HepG2 (cell line): ENCODE measurements around the gene EYA3. TPM values are rescaled to one million over a fixed set of nuclear protein-coding genes. Genes with fewer than 3 reads are reported as not detected.

ENCODE experiments used
- ATAC-seq: fragments of 200-7000 bp; cut with Tn5 transposase; 3 replicates; pipeline ENCODE4 v1.9.1; 2020; ENCODE audit warnings: mild to moderate bottlenecking, moderate library complexity
- BruUV-seq: library from RNA; stranded (reverse); fragments of 400-500 nt; replicated peaks from 2 replicates; lab custom pipeline; 2021; lab: Mats Ljungman, UMichigan
- CTCF ChIA-PET: fragments of 300-600 bp; formaldehyde crosslinking; extraction: SDS; loops from one replicate; lab custom pipeline; 2021; ENCODE audit warnings: low total read pairs, inconsistent platforms, low intra/inter-chr PET ratio; lab: Yijun Ruan, JAX
- POLR2A ChIA-PET: fragments of 350-600 bp; sonication (Branson Sonifier 250); formaldehyde crosslinking; loops from one replicate; lab custom pipeline; 2020; ENCODE audit warnings: antibody characterized with exemption, inconsistent platforms; lab: Yijun Ruan, JAX
- DNase-seq: peaks from one replicate; pipeline ENCODE4 v3.0.0-alpha.2; 2015; ENCODE audit warnings: low spot score
- FAIRE-seq: peaks from 3 replicates; lab custom pipeline; 2011; peaks lifted over from hg19 to GRCh38; lab: Jason Lieb, UNC
- H2AFZ ChIP-seq: one replicate; pipeline ENCODE4 v1.6.1; 2011; ENCODE audit warnings: low read length, inconsistent platforms
- H3K27ac ChIP-seq: fragments of 300-600 bp; 3 replicates; pipeline ENCODE4 v1.8.0; 2011; ENCODE audit warnings: mixed run types, mild to moderate bottlenecking, mixed read lengths, low read length, inconsistent platforms; ENCODE audit not compliant: insufficient read depth; ENCODE audit errors: extremely low read length
- H3K27me3 ChIP-seq, 2 experiments: fragments of 200-600 bp in 1 of 2; 2 replicates in 1 of 2; 3 replicates in 1 of 2; pipeline versions ENCODE4 v1.6.0 to v1.8.0; 2011; ENCODE audit warnings: low read length in 2 of 2, mild to moderate bottlenecking in 2 of 2, moderate library complexity in 2 of 2, inconsistent platforms in 1 of 2; ENCODE audit not compliant: insufficient read depth in 2 of 2, control insufficient read depth in 1 of 2
- H3K36me3 ChIP-seq, 2 experiments: fragments of 200-600 bp in 1 of 2; replicated peaks in 1 of 2; 2 replicates in 1 of 2; 3 replicates in 1 of 2; pipeline versions ENCODE4 v1.5.1 to v1.8.0; 2011; ENCODE audit warnings: low read length in 2 of 2, inconsistent platforms in 1 of 2; ENCODE audit not compliant: insufficient read depth in 2 of 2, control insufficient read depth in 1 of 2
- H3K4me1 ChIP-seq: 2 replicates; pipeline ENCODE4 v1.5.1; 2012; ENCODE audit warnings: low read length, inconsistent platforms; ENCODE audit not compliant: insufficient read depth
- H3K4me2 ChIP-seq: 2 replicates; pipeline ENCODE4 v1.6.0; 2011; ENCODE audit warnings: low read depth, low read length, inconsistent platforms
- H3K4me3 ChIP-seq, 3 experiments: fragments of 200-600 bp in 1 of 3; sonication (generic), shearing (Covaris generic) in 1 of 3; replicated peaks in 1 of 3; 2 replicates each; pipeline ENCODE4 v1.5.1; 2011 to 2016; ENCODE audit warnings: low read length in 3 of 3, inconsistent platforms in 2 of 3, low read depth in 2 of 3, mild to moderate bottlenecking in 2 of 3, control low read depth in 1 of 3, mixed read lengths in 1 of 3; ENCODE audit not compliant: insufficient read depth in 1 of 3
- H3K79me2 ChIP-seq: one replicate; pipeline ENCODE4 v1.6.1; 2011; ENCODE audit warnings: low read length, inconsistent platforms; ENCODE audit not compliant: insufficient read depth
- H3K9ac ChIP-seq: 2 replicates; pipeline ENCODE4 v1.6.0; 2011; ENCODE audit warnings: mild to moderate bottlenecking, low read depth, low read length, inconsistent platforms; ENCODE audit not compliant: insufficient read depth
- H3K9me3 ChIP-seq: 2 replicates; pipeline ENCODE4 v1.5.1; 2012; ENCODE audit warnings: mild to moderate bottlenecking, low read length
- H4K20me1 ChIP-seq: 2 replicates; pipeline ENCODE4 v1.6.0; 2011; ENCODE audit warnings: inconsistent platforms, mild to moderate bottlenecking, low read length, moderate library complexity; ENCODE audit not compliant: insufficient read depth
- HNRNPLL ChIP-seq: fragments of 200-400 bp; formaldehyde crosslinking; IDR thresholded peaks from 2 replicates; pipeline ENCODE4 v1.6.1; 2017; ENCODE audit warnings: mild to moderate bottlenecking, low read depth, low read length; ENCODE audit not compliant: poor library complexity, severe bottlenecking
- NFE2 ChIP-seq: sonication (generic); formaldehyde crosslinking; IDR thresholded peaks from 2 replicates; pipeline ENCODE4 v1.4.0; 2020; ENCODE audit warnings: missing genetic modification reagents
- NFE2L1 ChIP-seq: sonication (generic); formaldehyde crosslinking; IDR thresholded peaks from 2 replicates; pipeline ENCODE4 v1.4.0; 2020; ENCODE audit warnings: missing genetic modification reagents, mild to moderate bottlenecking, borderline replicate concordance
- SIX1 ChIP-seq: sonication (generic); formaldehyde crosslinking; IDR thresholded peaks from 2 replicates; pipeline ENCODE4 v1.4.0; 2020; ENCODE audit warnings: missing genetic modification reagents, borderline replicate concordance
- SMAD1 ChIP-seq: sonication (generic); formaldehyde crosslinking; IDR thresholded peaks from 2 replicates; pipeline ENCODE4 v1.4.0; 2020; ENCODE audit warnings: missing genetic modification reagents, low read depth, mild to moderate bottlenecking, borderline replicate concordance
- THRA ChIP-seq: sonication (generic); formaldehyde crosslinking; IDR thresholded peaks from 2 replicates; pipeline ENCODE4 v1.4.0; 2020; ENCODE audit warnings: missing genetic modification reagents, borderline replicate concordance
- ZBTB33 ChIP-seq: sonication (generic); formaldehyde crosslinking; IDR thresholded peaks from 2 replicates; pipeline ENCODE4 v1.4.0; 2020; ENCODE audit warnings: missing genetic modification reagents
- ZNF230 ChIP-seq: sonication (generic); formaldehyde crosslinking; IDR thresholded peaks from 2 replicates; pipeline ENCODE4 v1.4.0; 2020; ENCODE audit warnings: mild to moderate bottlenecking, missing genetic modification reagents
- ZNF431 ChIP-seq: sonication (generic); formaldehyde crosslinking; IDR thresholded peaks from 2 replicates; pipeline ENCODE4 v1.9.0; 2022; ENCODE audit warnings: missing genetic modification reagents, low read depth, mild to moderate bottlenecking, borderline replicate concordance
- ZNF432 ChIP-seq: sonication (generic); formaldehyde crosslinking; IDR thresholded peaks from 2 replicates; pipeline ENCODE4 v1.5.0; 2020; ENCODE audit warnings: missing genetic modification reagents, mild to moderate bottlenecking, borderline replicate concordance
- ZNF546 ChIP-seq: sonication (generic); formaldehyde crosslinking; conservative IDR thresholded peaks from 2 replicates; pipeline ENCODE4 v1.8.1; 2023; ENCODE audit warnings: mild to moderate bottlenecking, missing genetic modification reagents
- ZNF746 ChIP-seq: sonication (generic); formaldehyde crosslinking; IDR thresholded peaks from 2 replicates; pipeline ENCODE4 v1.8.0; 2022; ENCODE audit warnings: mild to moderate bottlenecking, missing genetic modification reagents
- WGBS: methylation state at CpG from one replicate; pipeline ENCODE4 v1.1.6; 2017; ENCODE audit warnings: low lambda C conversion rate; 5-methylcytosine and 5-hydroxymethylcytosine counted together
- in situ Hi-C: cut with HindIII; loops from 2 replicates; pipeline ENCODE4 v1.10.0; 2017; ENCODE audit warnings: low pct_unique_long_range_greater_than_20kb; ENCODE audit not compliant: extremely low pct_ligation_motif_present
- intact Hi-C: fragments of 100-400 bp; cut with micrococcal nuclease; formaldehyde crosslinking; loops from one replicate; pipeline ENCODE4 v1.10.0; 2022; ENCODE audit not compliant: unreplicated experiment
- polyA plus RNA-seq, 8 experiments: library from polyadenylated mRNA; depleted of rRNA in 3 of 8; stranded (reverse) in 7 of 8; unstranded in 1 of 8; fragments of >200 nt; fragmentation: Illumina TruSeq in 4 of 8; extraction: Trizol in 4 of 8; gene quantifications; 2 replicates each; pipeline versions ENCODE4 v1.2.1 to v1.2.3, GENCODE V29; 2011 to 2016; ENCODE audit warnings: low read depth in 4 of 8, missing spikeins in 1 of 8, mixed read lengths in 1 of 8; ENCODE audit not compliant: insufficient read depth in 1 of 8
- total RNA-seq, 5 experiments: library from RNA; depleted of rRNA; stranded (reverse); fragments of >200 nt; fragmentation: Illumina TruSeq; extraction: Trizol; gene quantifications; 2 replicates each; pipeline ENCODE4 v1.2.3, GENCODE V29; 2016; ENCODE audit warnings: low read depth in 1 of 5
- TF ChIP-seq, protein P1 (sequence below): sonication (generic); formaldehyde crosslinking; IDR thresholded peaks from 2 replicates; pipeline ENCODE4 v1.9.0; 2021; ENCODE audit warnings: missing genetic modification reagents, borderline replicate concordance

The EYA3 gene
- total and polyA plus RNA-seq, 2 of the 13 experiments (the other 11 are each of a cell fraction or from before 2014, with no cell fraction given): 13.9 to 19.7 TPM

- no peak for DNase-seq
- no peaks in the 10 kb centered on the region for H3K27me3 ChIP-seq
- no peak overlapping the region for H3K9ac ChIP-seq
- ChIA-PET CTCF (no interaction called here), POLR2A (no interaction called here)
- no TSS peak for BruUV-seq
- in situ Hi-C loops: no loop called here
- no peak for FAIRE-seq
- no peak for ATAC-seq
- 92% methylated on average over 4 of the region's 4 CpGs for WGBS
- TF ChIP-seq NFE2 (CRISPR knock-in tag) (no peak), ZBTB33 (CRISPR knock-in tag) (no peak), NFE2L1 (CRISPR knock-in tag) (no peak), HNRNPLL (no peak), ZNF230 (CRISPR knock-in tag) (no peak), ZNF432 (CRISPR knock-in tag) (no peak), THRA (CRISPR knock-in tag) (no peak), SMAD1 (CRISPR knock-in tag) (no peak), ZNF431 (CRISPR knock-in tag) (no peak), ZNF546 (no peak), ZNF746 (CRISPR knock-in tag) (no peak), SIX1 (CRISPR knock-in tag) (no peak)
- TF ChIP-seq, protein P1, sequence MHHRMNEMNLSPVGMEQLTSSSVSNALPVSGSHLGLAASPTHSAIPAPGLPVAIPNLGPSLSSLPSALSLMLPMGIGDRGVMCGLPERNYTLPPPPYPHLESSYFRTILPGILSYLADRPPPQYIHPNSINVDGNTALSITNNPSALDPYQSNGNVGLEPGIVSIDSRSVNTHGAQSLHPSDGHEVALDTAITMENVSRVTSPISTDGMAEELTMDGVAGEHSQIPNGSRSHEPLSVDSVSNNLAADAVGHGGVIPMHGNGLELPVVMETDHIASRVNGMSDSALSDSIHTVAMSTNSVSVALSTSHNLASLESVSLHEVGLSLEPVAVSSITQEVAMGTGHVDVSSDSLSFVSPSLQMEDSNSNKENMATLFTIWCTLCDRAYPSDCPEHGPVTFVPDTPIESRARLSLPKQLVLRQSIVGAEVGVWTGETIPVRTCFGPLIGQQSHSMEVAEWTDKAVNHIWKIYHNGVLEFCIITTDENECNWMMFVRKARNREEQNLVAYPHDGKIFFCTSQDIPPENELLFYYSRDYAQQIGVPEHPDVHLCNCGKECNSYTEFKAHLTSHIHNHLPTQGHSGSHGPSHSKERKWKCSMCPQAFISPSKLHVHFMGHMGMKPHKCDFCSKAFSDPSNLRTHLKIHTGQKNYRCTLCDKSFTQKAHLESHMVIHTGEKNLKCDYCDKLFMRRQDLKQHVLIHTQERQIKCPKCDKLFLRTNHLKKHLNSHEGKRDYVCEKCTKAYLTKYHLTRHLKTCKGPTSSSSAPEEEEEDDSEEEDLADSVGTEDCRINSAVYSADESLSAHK (CRISPR knock-in tag): no peak
- no peak overlapping the region for H2AFZ ChIP-seq
- no peak overlapping the region for H3K4me2 ChIP-seq
- no peak overlapping the region for H3K27ac ChIP-seq
- H3K79me2 ChIP-seq: peaks cover 8% of the 10 kb centered on the region
- no peaks in the 10 kb centered on the region for H3K4me1 ChIP-seq
- H3K36me3 ChIP-seq: peaks cover 0 to 7% of the 10 kb centered on the region in 2 experiments; a peak in 2 of 5 replicates
- H4K20me1 ChIP-seq: no peaks in the 10 kb centered on the region
- no peaks in the 10 kb centered on the region for H3K9me3 ChIP-seq
- intact Hi-C loops: no loop called here
- H3K4me3 ChIP-seq: no peak overlapping the region
Observed at GRCh38 chr1:28056129-28056925, 32.1 kb downstream of the EYA3 start.
